IPS-18c (cell line): ENCODE data around the gene SPDEF.

Experiments used
- H3K4me3 ChIP-seq: 2 replicates; pipeline ENCODE4 v1.7.0; 2013; ENCODE audit warnings: low read depth, mild to moderate bottlenecking, low read length, moderate library complexity; ENCODE audit not compliant: insufficient read depth
- H3K9me3 ChIP-seq: one replicate; pipeline ENCODE4 v1.6.1; 2013; ENCODE audit warnings: mild to moderate bottlenecking, low read length, moderate library complexity; ENCODE audit not compliant: control insufficient read depth, insufficient read depth

Gene SPDEF

DNA sequence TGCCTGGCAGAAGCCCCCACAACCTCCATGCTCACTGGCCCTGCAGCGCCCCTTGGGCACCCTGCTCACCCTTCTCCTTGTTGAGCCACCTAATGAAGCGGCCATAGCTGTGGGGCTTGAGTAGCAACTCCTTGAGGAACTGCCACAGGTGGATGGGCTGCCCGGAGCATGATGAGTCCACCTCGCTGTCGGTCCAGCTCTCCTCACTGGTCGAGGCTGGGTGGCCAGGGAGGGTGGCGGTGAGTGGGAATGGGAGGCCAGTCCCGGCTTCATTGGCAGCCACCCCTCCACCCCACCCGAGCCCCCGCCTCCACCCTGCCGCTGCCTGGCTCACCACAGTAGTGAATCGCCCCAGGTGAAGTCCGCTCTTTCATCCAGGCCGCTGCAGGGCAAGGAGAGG lies 16.9 kb downstream of the SPDEF start:
- Histone ChIP-seq H3K4me3 (no peak overlapping the region), H3K9me3 (no peaks in the 10 kb centered on the region)

DNA sequence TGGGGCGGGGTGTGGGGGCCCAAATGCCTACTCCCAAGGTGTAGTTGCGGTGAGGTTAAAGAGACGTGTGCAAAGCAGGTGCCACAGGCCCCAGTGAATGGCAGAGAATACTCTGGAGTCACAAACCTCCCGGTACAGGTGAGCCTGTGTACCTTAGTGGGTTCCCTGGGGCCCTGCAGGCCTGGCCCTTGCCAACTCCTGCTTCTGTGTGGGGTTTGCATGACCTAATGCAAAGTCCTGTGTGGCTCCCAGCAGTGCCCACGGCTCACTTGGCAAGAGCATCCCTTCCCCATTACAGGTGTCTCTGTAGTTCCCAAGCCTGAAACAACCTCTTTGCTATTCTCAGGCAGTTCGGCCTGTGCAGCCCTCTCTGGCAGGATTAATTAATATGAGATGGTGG lies 17.5 kb downstream of the SPDEF start:
- Histone ChIP-seq H3K4me3 (no peak overlapping the region), H3K9me3 (no peaks in the 10 kb centered on the region)

DNA sequence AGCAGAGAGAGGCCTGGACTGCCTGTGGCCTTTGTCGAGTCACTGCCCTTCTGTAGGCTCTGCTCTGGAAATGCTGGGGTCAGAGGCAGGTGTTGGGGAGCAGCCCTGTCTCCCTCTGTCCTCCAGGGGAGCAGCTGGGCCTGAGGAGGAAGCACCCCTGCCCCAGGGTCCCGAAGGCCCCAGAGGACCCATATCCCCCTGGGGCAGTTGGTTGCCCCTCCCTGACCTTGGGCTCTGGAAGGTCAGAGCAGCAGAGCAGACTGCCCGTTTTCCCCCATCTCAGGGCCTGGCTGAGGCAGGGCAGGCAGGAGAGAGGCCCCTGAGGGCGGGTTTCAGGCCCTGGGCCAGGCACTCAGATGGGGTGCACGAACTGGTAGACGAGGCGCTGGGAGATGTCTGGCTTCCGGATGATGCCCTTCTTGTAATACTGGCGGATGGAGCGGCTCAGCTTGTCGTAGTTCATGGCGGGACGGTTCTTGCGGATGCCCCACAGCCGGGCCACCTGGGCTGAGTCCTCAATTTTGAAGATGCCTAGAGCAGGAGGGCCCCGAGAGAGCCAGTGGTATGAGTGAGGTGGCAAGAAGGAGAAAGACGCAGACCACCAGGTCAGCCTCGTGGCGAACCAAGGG lies 18.1 kb downstream of the SPDEF start:
- H3K9me3 ChIP-seq, result no peaks in the 10 kb centered on the region
- no peak overlapping the region; the same call in 1 of the 2 replicates for H3K4me3 ChIP-seq

DNA sequence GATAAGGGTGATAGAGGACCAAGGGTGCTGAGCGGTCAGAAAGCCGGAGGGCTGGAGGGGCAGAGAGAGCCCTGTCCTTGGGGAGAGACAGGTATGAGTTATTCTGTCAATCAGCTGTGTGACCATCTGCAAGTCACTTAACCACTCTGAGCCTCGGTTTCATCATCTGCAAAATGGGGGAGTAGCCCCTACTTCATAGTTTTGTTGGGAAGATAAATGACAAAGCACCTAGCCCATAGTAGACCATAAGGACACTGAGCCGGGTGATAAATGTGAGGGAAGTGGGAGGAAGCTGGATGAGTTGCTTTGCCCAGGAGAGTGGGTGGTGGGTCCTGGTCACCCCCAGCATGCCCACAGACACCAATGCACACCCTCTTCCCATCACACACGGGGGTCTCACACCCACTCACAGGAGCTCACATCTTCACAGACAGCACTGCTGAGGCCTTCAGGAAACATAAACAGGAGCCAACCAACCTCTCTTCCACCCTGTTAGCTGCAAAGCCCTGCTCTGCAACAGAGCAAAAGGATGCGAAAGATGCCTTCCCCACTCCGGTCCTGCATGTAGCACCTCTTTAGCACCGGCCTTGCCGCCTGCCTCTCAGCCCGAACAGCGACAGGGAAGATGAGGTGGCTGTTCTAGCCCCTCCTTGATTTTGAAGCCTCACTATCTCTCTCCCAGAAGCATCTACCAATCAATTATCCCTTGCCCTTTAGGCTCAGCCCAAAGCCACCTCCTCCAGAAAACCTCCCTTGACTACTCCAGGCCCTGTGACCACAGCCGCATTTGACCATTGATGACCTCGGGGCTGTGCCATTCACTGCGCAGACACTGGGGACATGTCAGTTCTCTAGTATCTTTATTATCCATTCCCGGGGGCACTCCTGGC lies 18.9 kb downstream of the SPDEF start:
- H3K4me3 ChIP-seq, result no peak overlapping the region
- H3K9me3 ChIP-seq, result no peaks in the 10 kb centered on the region

DNA sequence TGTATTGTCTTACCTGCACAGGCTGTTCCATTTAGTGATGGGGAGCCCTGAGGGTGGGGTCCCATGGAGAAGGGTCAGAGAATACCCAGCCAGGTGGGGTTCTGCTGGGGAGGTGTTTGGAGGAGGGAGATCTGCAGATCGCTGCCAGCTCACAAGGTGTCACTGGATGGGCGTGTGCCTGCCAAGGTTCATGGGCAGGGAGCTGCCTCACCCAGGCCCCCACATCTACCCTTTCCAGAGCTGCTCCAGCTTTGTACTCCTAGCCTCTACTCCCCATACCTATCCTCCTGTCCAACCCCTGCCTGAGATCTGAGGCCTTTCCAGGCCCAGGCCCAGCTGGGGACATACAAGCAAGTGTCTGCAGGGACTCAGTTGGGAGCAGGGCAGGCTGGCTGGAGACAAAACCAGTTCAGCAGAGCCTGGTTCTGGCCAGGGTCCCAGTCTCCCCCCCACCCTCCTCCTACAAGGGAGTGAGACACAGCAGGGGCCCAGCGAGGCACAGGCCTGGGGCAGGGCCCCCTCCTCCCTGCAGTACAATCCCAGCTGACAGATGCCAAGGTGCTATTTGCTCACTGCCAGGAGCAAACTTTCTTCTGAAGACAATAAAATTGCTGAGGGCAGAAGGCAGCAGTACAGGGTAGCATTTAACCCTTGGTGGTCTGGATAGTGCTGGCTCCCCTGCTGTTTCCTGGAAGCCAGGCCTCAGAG lies 19.7 kb downstream of the SPDEF start:
- no peak overlapping the region for H3K4me3 ChIP-seq
- H3K9me3 ChIP-seq, result no peaks in the 10 kb centered on the region

DNA sequence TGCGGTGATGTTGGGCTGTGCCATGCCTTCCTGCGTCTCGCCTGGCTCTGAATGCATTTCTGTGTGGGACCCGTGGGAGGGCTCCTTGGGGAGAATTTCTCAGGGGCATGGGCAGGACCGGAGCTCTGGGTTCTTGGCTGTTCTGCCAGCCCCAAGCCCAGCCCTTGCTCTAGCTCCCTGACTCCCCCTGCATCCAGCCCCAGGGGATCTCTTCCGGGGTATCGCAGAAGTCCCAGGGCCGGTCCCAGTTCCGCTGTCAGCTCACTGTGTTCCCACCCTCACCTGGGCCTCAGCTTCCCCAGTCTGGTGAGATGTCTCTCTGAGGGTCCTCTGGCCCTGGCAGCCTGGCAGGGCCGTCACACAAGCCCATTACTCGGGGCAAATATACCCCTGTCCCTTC lies 20.5 kb downstream of the SPDEF start:
- H3K9me3 ChIP-seq, result no peaks in the 10 kb centered on the region
- H3K4me3 ChIP-seq, result no peak overlapping the region

DNA sequence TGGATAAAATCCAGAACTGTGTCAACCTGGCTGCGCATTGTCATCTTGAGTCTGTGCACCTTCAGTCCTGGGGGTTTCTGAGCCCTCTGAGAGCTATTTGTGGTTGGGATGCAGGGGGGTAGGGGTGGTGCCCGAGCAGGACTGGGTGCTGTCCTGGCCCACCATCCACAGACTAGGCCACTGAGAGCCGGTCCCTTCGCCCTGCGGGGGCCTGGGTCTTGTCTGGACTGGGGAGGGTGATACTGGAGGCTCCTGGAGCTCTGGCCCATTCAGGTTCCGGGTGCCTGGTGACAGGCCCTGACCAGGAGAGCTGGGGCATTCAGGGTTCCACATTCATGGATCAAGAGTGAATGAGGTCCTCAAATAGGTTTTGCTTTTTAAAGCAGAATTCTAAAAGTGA lies 20.9 kb downstream of the SPDEF start:
- H3K9me3 ChIP-seq, result no peaks in the 10 kb centered on the region

DNA sequence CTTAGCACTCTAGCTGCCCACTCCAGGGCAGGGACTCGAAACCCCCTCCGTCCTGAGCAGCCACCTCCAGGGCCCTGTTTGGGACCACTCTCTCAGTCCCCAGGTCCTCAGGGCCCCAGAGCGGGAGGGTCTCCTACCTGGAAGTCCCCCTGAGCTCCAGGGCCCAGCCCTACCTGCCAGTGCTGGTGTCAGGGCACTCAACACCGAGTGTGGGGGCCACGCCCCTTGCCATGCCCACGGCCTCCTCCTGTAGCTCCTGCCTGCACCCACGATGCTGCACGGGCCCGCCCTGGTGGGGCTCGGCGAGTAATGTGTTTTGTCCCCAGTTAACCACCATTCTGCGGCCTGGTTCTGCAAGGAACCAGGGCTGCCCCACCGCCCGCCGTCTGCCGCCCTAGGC lies 21.5 kb downstream of the SPDEF start:
- Histone ChIP-seq H3K9me3 (no peaks in the 10 kb centered on the region), H3K4me3 (no peak overlapping the region)

More for the DNA sequence above, 20.9 kb downstream of the SPDEF start:
- H3K4me3 ChIP-seq, result no peak overlapping the region

DNA sequence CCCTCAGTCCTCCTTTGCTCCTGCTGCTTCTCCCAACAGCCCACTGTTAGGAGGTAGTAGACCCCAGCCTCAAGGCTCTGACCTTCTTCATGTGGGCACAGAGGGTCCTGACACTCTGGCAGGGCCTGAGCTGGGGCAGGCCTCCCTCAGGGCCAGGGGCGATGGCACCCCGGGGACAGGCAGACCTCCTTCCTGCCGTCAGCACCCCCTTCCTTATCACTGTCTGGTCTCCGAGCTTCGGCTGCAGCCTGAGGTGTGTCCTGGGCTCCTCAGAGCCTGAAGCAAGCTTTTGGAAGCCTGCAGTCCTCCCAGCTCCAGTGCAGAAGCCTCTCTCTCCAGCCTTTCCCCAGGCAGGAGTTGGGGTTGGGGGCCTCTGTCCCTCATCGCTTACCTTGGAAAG lies 22.0 kb downstream of the SPDEF start:
- Histone ChIP-seq H3K4me3 (no peak overlapping the region), H3K9me3 (no peaks in the 10 kb centered on the region)

DNA sequence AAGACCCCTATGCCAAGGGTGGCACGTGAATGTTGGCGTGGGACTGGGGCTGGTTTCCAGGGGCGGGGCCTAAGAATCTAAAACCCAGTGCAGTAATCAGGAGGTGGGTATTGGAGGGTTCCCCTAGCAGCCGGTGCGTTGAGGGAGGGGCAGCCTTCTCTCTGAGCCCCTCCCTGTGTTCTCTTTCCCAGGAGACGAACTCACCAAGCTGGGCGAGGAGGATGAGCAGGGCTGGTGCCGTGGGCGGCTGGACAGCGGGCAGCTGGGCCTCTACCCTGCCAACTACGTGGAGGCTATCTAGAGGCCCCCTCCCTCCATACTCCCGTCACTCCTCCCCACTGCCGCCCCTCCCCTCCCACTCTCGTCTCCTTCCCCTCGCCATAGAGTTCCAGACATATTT lies 23.9 kb downstream of the SPDEF start:
- H3K4me3 ChIP-seq, result no peak overlapping the region; the same call in 1 of the 2 replicates
- H3K9me3 ChIP-seq, result no peaks in the 10 kb centered on the region

DNA sequence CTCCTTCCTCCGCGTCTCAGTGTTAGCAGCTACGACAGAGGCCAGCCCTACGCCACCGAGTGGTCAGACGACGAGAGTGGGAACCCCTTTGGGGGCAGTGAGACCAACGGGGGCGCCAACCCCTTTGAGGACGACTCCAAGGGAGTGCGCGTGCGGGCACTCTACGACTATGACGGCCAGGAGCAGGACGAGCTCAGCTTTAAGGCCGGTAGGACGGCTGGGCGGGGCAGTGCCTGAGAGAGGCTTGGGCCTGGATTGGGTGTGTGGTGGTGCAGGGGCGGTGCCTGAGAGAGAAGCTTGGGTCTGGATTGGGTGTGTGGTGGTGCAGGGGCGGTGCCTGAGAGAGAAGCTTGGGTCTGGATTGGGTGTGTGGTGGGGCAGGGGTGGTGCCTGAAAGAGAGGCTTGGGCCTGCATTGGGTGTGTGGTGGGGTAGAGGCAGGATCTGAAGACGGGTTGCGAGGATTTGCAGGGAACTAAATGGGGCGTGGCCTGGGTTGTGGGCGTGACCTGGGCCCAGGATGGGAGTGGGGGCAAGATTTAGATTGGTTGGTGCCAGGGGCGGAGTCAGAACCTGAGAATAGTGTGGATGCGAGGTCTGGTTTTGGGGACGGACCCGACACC lies 24.4 kb downstream of the SPDEF start:
- peak overlapping the region; percentile 9; the same call in 1 of the 2 replicates for H3K4me3 ChIP-seq
- no peaks in the 10 kb centered on the region for H3K9me3 ChIP-seq

DNA sequence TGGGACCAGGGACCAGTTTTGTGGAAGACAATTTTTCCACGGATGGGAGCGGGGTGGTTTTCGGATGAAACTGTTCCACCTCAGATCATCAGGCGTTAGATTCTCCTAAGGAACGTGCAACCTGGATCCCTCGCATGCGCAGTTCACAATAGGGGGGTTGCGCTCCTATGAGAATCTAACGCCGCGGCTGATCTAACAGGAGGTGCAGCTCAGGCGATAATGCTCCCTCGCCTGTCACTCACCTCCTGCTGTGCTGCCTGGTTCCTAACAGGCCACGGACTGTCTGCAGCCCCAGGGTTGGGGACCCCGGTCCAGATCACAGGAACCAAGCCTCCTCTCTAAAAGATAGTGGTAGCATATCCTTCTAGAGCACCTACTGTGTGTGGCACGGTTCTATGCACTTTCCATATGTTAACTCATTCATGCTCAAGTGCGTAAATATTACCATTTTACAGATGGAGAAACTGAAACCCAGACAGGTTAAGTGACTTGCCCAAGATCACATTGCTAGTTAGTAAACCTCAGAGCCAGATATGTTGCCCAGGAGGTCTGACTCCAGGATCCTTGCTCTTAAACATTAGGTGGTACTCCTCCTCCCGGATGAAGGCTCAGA lies 25.3 kb downstream of the SPDEF start:
- H3K4me3 ChIP-seq, result peak overlapping the region; percentile 9; the same call in 1 of the 2 replicates

DNA sequence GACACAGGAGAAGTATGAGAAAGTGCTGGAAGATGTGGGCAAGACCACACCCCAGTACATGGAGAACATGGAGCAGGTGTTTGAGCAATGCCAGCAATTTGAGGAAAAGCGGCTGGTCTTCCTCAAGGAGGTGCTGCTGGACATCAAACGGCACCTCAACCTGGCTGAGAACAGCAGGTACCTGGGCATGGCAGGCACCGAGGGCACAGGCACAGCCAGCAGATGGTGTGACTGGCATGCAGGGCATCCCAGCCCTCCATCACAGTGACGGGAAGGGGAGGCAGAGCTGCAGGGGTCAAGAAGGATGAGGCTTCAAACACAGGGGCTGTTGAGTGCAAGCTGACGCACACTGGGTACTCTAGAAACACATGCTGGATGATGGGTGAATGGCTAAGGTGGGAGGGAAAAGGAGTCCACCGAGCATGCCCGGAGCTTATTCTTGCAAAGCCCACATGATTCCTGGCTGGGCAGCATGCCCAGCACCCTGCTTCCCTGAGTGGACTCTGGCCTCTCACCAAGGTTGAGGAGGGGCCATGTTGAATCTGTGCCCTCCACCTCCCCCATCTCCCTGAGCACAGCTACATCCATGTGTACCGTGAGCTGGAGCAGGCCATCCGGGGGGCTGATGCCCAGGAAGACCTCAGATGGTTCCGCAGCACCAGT lies 26.3 kb downstream of the SPDEF start:
- peaks cover 2% of the 10 kb centered on the region for H3K9me3 ChIP-seq
- H3K4me3 ChIP-seq, result no peak overlapping the region

More for the DNA sequence above, 25.3 kb downstream of the SPDEF start:
- H3K9me3 ChIP-seq, result peaks cover 2% of the 10 kb centered on the region

DNA sequence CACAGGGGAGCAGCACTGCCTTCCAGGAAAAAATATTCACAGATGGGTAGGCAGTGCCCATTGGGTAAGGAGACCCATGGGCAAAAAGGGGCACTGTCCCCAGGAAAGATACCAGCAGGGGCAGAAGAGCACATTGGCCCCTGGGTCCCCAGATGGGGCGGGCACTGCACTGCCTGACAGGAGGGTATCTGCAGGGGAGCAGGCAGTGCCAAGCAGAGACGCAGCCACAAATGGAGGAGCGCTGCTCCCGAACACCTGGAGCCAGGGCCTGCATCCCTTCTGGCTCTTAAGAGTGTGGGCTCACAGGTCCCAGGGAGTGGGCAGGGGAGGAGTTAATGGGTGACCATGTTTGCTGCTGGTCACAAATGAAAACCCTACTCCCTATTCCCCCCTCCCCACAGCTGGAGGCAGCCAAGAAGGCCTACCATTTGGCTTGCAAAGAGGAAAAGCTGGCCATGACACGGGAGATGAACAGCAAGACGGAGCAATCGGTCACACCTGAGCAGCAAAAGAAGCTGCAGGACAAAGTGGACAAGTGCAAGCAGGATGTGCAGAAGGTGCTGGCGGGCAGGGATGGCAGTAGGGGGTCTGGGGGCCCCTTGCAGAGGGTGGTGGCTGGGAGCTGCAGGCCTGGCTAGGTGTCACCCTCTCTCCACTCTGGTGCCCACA lies 27.0 kb downstream of the SPDEF start:
- Histone ChIP-seq H3K9me3 (peaks cover 2% of the 10 kb centered on the region), H3K4me3 (no peak overlapping the region)

DNA sequence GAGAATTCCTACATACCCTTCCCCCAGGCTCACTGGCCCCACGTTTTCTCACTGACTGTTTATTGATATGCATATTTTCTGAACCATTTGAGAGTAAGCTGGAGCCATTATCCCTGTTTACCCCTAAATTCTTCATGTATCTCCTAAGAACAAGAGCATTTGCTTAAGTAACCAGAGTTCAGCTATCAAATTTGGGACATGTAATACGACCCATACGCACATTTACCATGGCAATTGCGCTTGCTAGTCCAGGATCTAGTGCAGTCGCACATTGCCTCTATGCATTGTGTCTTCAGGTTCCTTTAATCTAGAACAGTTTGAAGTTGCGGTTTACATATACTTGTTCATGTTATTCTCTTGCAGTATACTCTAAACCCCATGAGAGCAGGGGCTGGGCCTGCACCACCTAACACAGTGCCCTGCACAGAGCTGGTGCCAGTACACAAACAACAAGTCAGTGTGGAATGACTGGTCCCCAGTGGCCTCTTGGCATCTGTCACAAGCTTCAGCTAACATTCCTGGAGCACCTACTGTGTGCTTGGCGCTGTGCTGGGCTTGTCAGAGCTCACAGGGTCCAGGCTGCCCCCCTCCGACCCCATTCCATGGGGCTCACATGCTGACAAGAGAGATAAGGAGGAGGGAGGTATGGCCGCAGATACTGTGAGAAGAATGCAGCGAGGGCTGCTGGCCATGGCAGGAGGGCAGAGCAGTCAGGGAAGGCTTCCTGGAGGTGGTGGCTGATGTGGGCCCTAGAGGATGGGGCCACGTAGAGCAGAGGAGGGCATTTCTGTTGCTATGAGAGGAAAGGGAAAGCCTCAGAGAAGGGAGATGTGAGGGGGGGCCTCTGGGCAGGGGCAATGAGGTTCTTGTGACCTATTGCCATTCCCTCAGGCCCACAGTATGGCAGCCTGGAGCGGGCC lies 28.1 kb downstream of the SPDEF start:
- Histone ChIP-seq H3K4me3 (peak overlapping the region; percentile 35; the same call in 1 of the 2 replicates), H3K9me3 (peaks cover 2% of the 10 kb centered on the region)
